ENCODE data around the gene KCNN1. TPM values are rescaled to one million over a fixed set of nuclear protein-coding genes. Genes with fewer than 3 reads are reported as not detected.
A peak's percentile ranks its signal among the peaks of the same experiment; 100 is the strongest.

The KCNN1 gene
- total and polyA plus RNA-seq, 8 donors, result 0.23 to 0.46 TPM; not detected in 6

- no peak overlapping the region for H3K27ac ChIP-seq
- peak in 1 of 2 donors; percentile 29 for DNase-seq
- no peaks in the 10 kb centered on the region for H3K9me3 ChIP-seq
- peaks cover 1 to 24% (median 10%) of the 10 kb centered on the region in 4 donors for H3K4me1 ChIP-seq
- 81 to 89% (median 85%) methylated on average over 16 to 17 of the region's 17 CpGs for whole genome bisulfite sequencing, 5 donors
- H3K27me3 ChIP-seq, result no peaks in the 10 kb centered on the region
- intact Hi-C loops (cut with DNase I; ENCODE audit: low total_unique reads), result no loop called here
- no peak overlapping the region for H3K4me3 ChIP-seq
- TF ChIP-seq POLR2A (IDR thresholded peaks at IDR 0.05), result no peak
- no peak for TF ChIP-seq CTCF (IDR thresholded peaks at IDR 0.05)
- no peak for TF ChIP-seq EP300 (IDR thresholded peaks at IDR 0.05)
- no peak for TF ChIP-seq POLR2AphosphoS5 (IDR thresholded peaks at IDR 0.05)
- peaks cover 11 to 68% (median 63%) of the 10 kb centered on the region in 4 donors for H3K36me3 ChIP-seq
These were observed 24.7 kb upstream of the KCNN1 start for GRCh38 chr19:17942181-17942580.

GRCh38 chr19:17942582-17943273 lies 24.2 kb upstream of the KCNN1 start:
- Histone ChIP-seq H3K9me3 (no peaks in the 10 kb centered on the region), H3K27ac (no peak overlapping the region), H3K27me3 (no peaks in the 10 kb centered on the region), H3K4me1 (peaks cover 5 to 29% (median 15%) of the 10 kb centered on the region in 4 donors), H3K4me3 (no peak overlapping the region), H3K36me3 (peaks cover 9 to 62% (median 57%) of the 10 kb centered on the region in 4 donors)
- DNase-seq, result peak in 1 of 2 donors; percentile 58
- TF ChIP-seq POLR2AphosphoS5 (IDR thresholded peaks at IDR 0.05) (no peak), CTCF (IDR thresholded peaks at IDR 0.05) (no peak), EP300 (IDR thresholded peaks at IDR 0.05) (no peak), POLR2A (IDR thresholded peaks at IDR 0.05) (no peak)
- 65 to 83% (median 80%) methylated on average over 26 to 41 of the region's 41 CpGs for WGBS, 5 donors
- intact Hi-C loops (cut with DNase I; ENCODE audit: low total_unique reads), result no loop called here

GRCh38 chr19:17943274-17944221 lies 23.4 kb upstream of the KCNN1 start:
- WGBS, 5 donors, result 73 to 79% (median 76%) methylated on average over 31 to 57 of the region's 57 CpGs
- peaks cover 0 to 6% (median 1%) of the 10 kb centered on the region in 3 donors for H3K27me3 ChIP-seq
- no peak overlapping the region for H3K27ac ChIP-seq
- H3K36me3 ChIP-seq, result peaks cover 9 to 56% (median 52%) of the 10 kb centered on the region in 4 donors
- H3K4me3 ChIP-seq, result no peak overlapping the region
- peak in 1 of 2 donors; percentile 67 for DNase-seq
- peaks cover 6 to 28% (median 19%) of the 10 kb centered on the region in 4 donors for H3K4me1 ChIP-seq
- intact Hi-C loops (cut with DNase I; ENCODE audit: low total_unique reads), result loop anchor here (2.0 kb wide), 1 partner anchor 51 kb away; no protein-coding TSS in a partner anchor
- H3K9me3 ChIP-seq, result no peaks in the 10 kb centered on the region
- TF ChIP-seq CTCF (IDR thresholded peaks at IDR 0.05) (no peak), EP300 (IDR thresholded peaks at IDR 0.05) (no peak), POLR2A (IDR thresholded peaks at IDR 0.05) (no peak), POLR2AphosphoS5 (IDR thresholded peaks at IDR 0.05) (no peak)

- Histone ChIP-seq H3K9me3 (no peaks in the 10 kb centered on the region), H3K27ac (no peak overlapping the region), H3K4me3 (no peak overlapping the region), H3K36me3 (peaks cover 5 to 49% (median 44%) of the 10 kb centered on the region in 4 donors), H3K27me3 (peaks cover 0 to 13% (median 9%) of the 10 kb centered on the region in 3 donors), H3K4me1 (peaks cover 11 to 32% (median 27%) of the 10 kb centered on the region in 4 donors)
- intact Hi-C loops (cut with DNase I; ENCODE audit: low total_unique reads), result loop anchor here (2.0 kb wide), 1 partner anchor 50 kb away; no protein-coding TSS in a partner anchor
- TF ChIP-seq EP300 (IDR thresholded peaks at IDR 0.05), result no peak
- TF ChIP-seq POLR2A (IDR thresholded peaks at IDR 0.05), result no peak
- no peak for TF ChIP-seq POLR2AphosphoS5 (IDR thresholded peaks at IDR 0.05)
- TF ChIP-seq CTCF (IDR thresholded peaks at IDR 0.05), result no peak
- 63 to 92% (median 76%) methylated on average over 4 of the region's 4 CpGs for WGBS, 5 donors
- DNase-seq, result peak in 1 of 2 donors; percentile 47
These were observed 22.6 kb upstream of the KCNN1 start for GRCh38 chr19:17944301-17944700.
